Right lobe of liver (tissue), 6 donors: ENCODE data around the gene VSIG1. TPM values are rescaled to one million over a fixed set of nuclear protein-coding genes. Genes with fewer than 3 reads are reported as not detected.

Source experiments
- ATAC-seq, 4 donors: fragments of 200-7000 bp; cut with Tn5 transposase; one replicate each; pipeline ENCODE4 v1.9.1; 2020; ENCODE audit warnings: mild to moderate bottlenecking in 4 of 4, moderate library complexity in 4 of 4
- DNase-seq, 3 donors: peaks; one replicate each; pipeline ENCODE4 v3.0.0-alpha.2; 2020
- H3K27ac ChIP-seq, 3 donors: fragments of 200-600 bp; one replicate each; pipeline ENCODE4 v1.8.0; 2022
- H3K27me3 ChIP-seq, 2 donors: fragments of 200-600 bp; one replicate each; pipeline ENCODE4 v1.8.0; 2022
- H3K36me3 ChIP-seq, 4 donors: fragments of 200-600 bp; sonication (generic) in 1 of 4; one replicate each; pipeline versions ENCODE4 v1.5.1 to v1.8.0; 2017 to 2022; ENCODE audit warnings: control low read depth in 1 of 4
- H3K4me1 ChIP-seq, 4 donors: fragments of 200-600 bp; sonication (generic) in 1 of 4; one replicate each; pipeline versions ENCODE4 v1.5.1 to v1.8.0; 2017 to 2022; ENCODE audit warnings: control low read depth in 1 of 4
- H3K4me3 ChIP-seq, 3 donors: fragments of 200-600 bp; one replicate each; pipeline ENCODE4 v1.8.0; 2022
- H3K9me3 ChIP-seq, 4 donors: fragments of 200-600 bp; sonication (generic) in 1 of 4; one replicate each; pipeline versions ENCODE4 v1.5.1 to v1.8.0; 2017 to 2022; ENCODE audit warnings: control low read depth in 1 of 4
- POLR2A ChIP-seq: fragments of 450-650 bp; IDR thresholded peaks from one replicate; pipeline ENCODE4 v1.6.1; 2017; ENCODE audit warnings: antibody characterized with exemption, mild to moderate bottlenecking
- WGBS: methylation state at CpG from one replicate; pipeline ENCODE4 v1.1.6; 2018; ENCODE audit warnings: low coverage, low lambda C conversion rate; ENCODE audit not compliant: insufficient coverage; ENCODE audit errors: missing lambda C conversion rate; 5-methylcytosine and 5-hydroxymethylcytosine counted together
- intact Hi-C, 2 donors: fragments of 100-400 bp; cut with DNase I; formaldehyde crosslinking; loops; one replicate each; pipeline versions ENCODE4 v1.11.2 to v1.14.1; 2022
- total RNA-seq, 6 experiments: library from RNA; depleted of rRNA in 2 of 6; stranded (reverse); fragments of >200 nt in 2 of 6; fragmentation: NEBNext Ultra II Directional in 3 of 6; extraction: Animal tissue kit (Norgen Biotek cat#: 25700) in 3 of 6; gene quantifications; one replicate each; pipeline versions ENCODE4 v1.1.0 to v1.2.4, GENCODE V29; 2016 to 2023
- TF ChIP-seq, protein P1 (sequence below), 4 donors: fragments of 200-600 bp in 3 of 4; fragments of 450-650 bp in 1 of 4; IDR thresholded peaks; one replicate each; pipeline versions ENCODE4 v1.5.1 to v1.8.0; 2016 to 2022; ENCODE audit warnings: antibody characterized with exemption in 4 of 4, mild to moderate bottlenecking in 2 of 4
- donor health status: DM: no; HTN: yes; CAD: no.
- donor health status: DM: no; HTN: no; CAD: no.
- donor health status: DM: no; HTN: no; CAD: no.
- donor health status: DM: no; HTN: yes; CAD: no.
- donor health status: DM: no; HTN: yes; CAD: no.

Gene VSIG1
- total RNA-seq, 6 experiments from 2014 or later, result not detected

GRCh38 chrX:108033890-108034289, 11.0 kb upstream of the VSIG1 start:
- no peaks in the 10 kb centered on the region for H3K4me1 ChIP-seq
- H3K36me3 ChIP-seq, result no peaks in the 10 kb centered on the region
- DNase-seq, result no peak
- H3K4me3 ChIP-seq, result no peak overlapping the region
- 50% methylated on average over 3 of the region's 3 CpGs for WGBS
- no peak for TF ChIP-seq POLR2A
- TF ChIP-seq, protein P1, sequence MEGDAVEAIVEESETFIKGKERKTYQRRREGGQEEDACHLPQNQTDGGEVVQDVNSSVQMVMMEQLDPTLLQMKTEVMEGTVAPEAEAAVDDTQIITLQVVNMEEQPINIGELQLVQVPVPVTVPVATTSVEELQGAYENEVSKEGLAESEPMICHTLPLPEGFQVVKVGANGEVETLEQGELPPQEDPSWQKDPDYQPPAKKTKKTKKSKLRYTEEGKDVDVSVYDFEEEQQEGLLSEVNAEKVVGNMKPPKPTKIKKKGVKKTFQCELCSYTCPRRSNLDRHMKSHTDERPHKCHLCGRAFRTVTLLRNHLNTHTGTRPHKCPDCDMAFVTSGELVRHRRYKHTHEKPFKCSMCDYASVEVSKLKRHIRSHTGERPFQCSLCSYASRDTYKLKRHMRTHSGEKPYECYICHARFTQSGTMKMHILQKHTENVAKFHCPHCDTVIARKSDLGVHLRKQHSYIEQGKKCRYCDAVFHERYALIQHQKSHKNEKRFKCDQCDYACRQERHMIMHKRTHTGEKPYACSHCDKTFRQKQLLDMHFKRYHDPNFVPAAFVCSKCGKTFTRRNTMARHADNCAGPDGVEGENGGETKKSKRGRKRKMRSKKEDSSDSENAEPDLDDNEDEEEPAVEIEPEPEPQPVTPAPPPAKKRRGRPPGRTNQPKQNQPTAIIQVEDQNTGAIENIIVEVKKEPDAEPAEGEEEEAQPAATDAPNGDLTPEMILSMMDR (IDR thresholded peaks at IDR 0.05), result no peak
- no peak overlapping the region for H3K27ac ChIP-seq
- intact Hi-C loops, result no loop called here
- no peaks in the 10 kb centered on the region for H3K27me3 ChIP-seq
- ATAC-seq, result no peak
- no peaks in the 10 kb centered on the region for H3K9me3 ChIP-seq

- WGBS, result 62% methylated on average over 3 of the region's 3 CpGs
- no peak for ATAC-seq
Observed at GRCh38 chrX:108034725-108035124, 10.1 kb upstream of the VSIG1 start.

DNA sequence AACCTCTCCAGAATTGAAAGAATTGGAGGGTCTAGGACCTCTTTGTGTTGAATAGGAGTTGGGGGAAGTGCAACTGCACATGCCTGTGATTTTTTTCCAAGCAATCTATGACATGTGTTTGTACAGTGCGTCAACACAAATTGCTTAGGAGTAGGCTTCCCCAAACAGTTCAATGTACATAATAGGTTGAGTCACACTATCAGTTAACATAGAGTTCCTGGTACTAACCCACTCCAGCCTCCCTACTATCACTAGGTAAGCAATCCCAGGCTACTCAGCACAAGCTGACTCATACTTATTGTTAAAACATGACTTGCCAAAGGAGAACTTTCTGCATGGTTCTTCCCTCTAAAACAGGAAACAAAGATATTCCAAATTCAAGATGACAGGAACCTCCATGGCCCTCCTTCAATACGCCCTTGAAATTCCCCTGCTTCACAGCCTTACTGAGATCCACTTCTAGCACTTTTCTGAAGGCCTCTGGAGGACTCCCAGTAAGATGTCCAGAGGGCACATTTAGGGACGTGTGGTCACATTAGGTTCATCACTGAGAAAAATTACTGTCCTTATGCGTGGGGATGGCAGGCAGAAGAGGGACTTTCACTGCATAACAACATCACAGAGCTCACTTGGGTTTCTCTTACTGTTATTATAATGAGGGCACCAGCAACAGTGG, 8.4 kb upstream of the VSIG1 start:
- H3K4me1 ChIP-seq, result no peaks in the 10 kb centered on the region
- no peaks in the 10 kb centered on the region for H3K27me3 ChIP-seq
- H3K36me3 ChIP-seq, result no peaks in the 10 kb centered on the region
- H3K9me3 ChIP-seq, result no peaks in the 10 kb centered on the region
- no peak for TF ChIP-seq POLR2A
- TF ChIP-seq, protein P1 (IDR thresholded peaks at IDR 0.05), result no peak
- DNase-seq (no peak), ATAC-seq (peak in 1 of 4 donors; percentile 96)
- H3K4me3 ChIP-seq, result no peak overlapping the region
- intact Hi-C loops, result no loop called here
- H3K27ac ChIP-seq, result no peak overlapping the region
- 51% methylated on average over 3 of the region's 4 CpGs for WGBS

More at GRCh38 chrX:108034725-108035124, 10.1 kb upstream of the VSIG1 start:
- DNase-seq, result no peak
- H3K4me1 ChIP-seq, result no peaks in the 10 kb centered on the region
- no peaks in the 10 kb centered on the region for H3K36me3 ChIP-seq
- no peak overlapping the region for H3K27ac ChIP-seq
- no peaks in the 10 kb centered on the region for H3K9me3 ChIP-seq
- H3K27me3 ChIP-seq, result no peaks in the 10 kb centered on the region
- H3K4me3 ChIP-seq, result no peak overlapping the region
- intact Hi-C loops, result no loop called here
- no peak for TF ChIP-seq POLR2A
- TF ChIP-seq, protein P1 (IDR thresholded peaks at IDR 0.05), result no peak

- no peak overlapping the region for H3K27ac ChIP-seq
- 40% methylated on average over 1 of the region's 1 CpG for WGBS
- H3K4me3 ChIP-seq, result no peak overlapping the region
- TF ChIP-seq POLR2A, result no peak
- TF ChIP-seq, protein P1 (IDR thresholded peaks at IDR 0.05), result no peak
- H3K27me3 ChIP-seq, result no peaks in the 10 kb centered on the region
- no peak for ATAC-seq
- H3K4me1 ChIP-seq, result no peaks in the 10 kb centered on the region
- H3K36me3 ChIP-seq, result no peaks in the 10 kb centered on the region
- H3K9me3 ChIP-seq, result no peaks in the 10 kb centered on the region
- no peak for DNase-seq
- intact Hi-C loops, result no loop called here
Observed at GRCh38 chrX:108049649-108050048, 4.8 kb downstream of the VSIG1 start.
